DMS53 (cell line): ENCODE measurements around the gene PADI1.
A peak's percentile ranks its signal among the peaks of the same experiment; 100 is the strongest.

Source experiments
- DNase-seq: peaks from one replicate; lab custom pipeline; 2025; lab: John Stamatoyannopoulos, UW

PADI1 gene

GRCh38 chr1:17183388-17184160, 21.4 kb upstream of the PADI1 start:
- no peak for DNase-seq

- no peak for DNase-seq
Measured at GRCh38 chr1:17184161-17184665, 20.7 kb upstream of the PADI1 start.

GRCh38 chr1:17184822-17185484, 20.0 kb upstream of the PADI1 start:
- no peak for DNase-seq

- no peak for DNase-seq
Measured at GRCh38 chr1:17185485-17185860, 19.5 kb upstream of the PADI1 start.

- no peak for DNase-seq
Measured at GRCh38 chr1:17186216-17186909, 18.6 kb upstream of the PADI1 start.

- no peak for DNase-seq
Measured at GRCh38 chr1:17187051-17187450, 17.9 kb upstream of the PADI1 start.

GRCh38 chr1:17188217-17188616, 16.7 kb upstream of the PADI1 start:
- no peak for DNase-seq

- DNase-seq: no peak
Measured at GRCh38 chr1:17188889-17189631, 15.9 kb upstream of the PADI1 start.

GRCh38 chr1:17189632-17189990, 15.3 kb upstream of the PADI1 start:
- DNase-seq: no peak

GRCh38 chr1:17190010-17190995, 14.6 kb upstream of the PADI1 start:
- DNase-seq: no peak

GRCh38 chr1:17191990-17192242, 13.0 kb upstream of the PADI1 start:
- DNase-seq: no peak

GRCh38 chr1:17192394-17193221, 12.3 kb upstream of the PADI1 start:
- DNase-seq: no peak

- no peak for DNase-seq
Measured at GRCh38 chr1:17193222-17194132, 11.5 kb upstream of the PADI1 start.

- DNase-seq: no peak
Measured at GRCh38 chr1:17194133-17194475, 10.8 kb upstream of the PADI1 start.

- peak; percentile 8 for DNase-seq
Measured at GRCh38 chr1:17194615-17195528, 10.1 kb upstream of the PADI1 start.

- DNase-seq: no peak
Measured at GRCh38 chr1:17195731-17196130, 9.2 kb upstream of the PADI1 start.

GRCh38 chr1:17196496-17197185, 8.3 kb upstream of the PADI1 start:
- DNase-seq: no peak

- DNase-seq: no peak
Measured at GRCh38 chr1:17197696-17198095, 7.2 kb upstream of the PADI1 start.
